GM19328 (cell line): ENCODE data around the gene SFMBT2.
"Not testable (repeated sequence)": the region's sequence is repeated elsewhere in the genome, so short reads cannot be mapped to it uniquely, and the experiment has no call there.

Experiments used
- ATAC-seq: cut with Tn5 transposase; IDR thresholded peaks from one replicate; pipeline ENCODE4 v1.9.1; 2021; ENCODE audit warnings: mild to moderate bottlenecking, moderate library complexity; ENCODE audit not compliant: unreplicated experiment

SFMBT2 gene

DNA sequence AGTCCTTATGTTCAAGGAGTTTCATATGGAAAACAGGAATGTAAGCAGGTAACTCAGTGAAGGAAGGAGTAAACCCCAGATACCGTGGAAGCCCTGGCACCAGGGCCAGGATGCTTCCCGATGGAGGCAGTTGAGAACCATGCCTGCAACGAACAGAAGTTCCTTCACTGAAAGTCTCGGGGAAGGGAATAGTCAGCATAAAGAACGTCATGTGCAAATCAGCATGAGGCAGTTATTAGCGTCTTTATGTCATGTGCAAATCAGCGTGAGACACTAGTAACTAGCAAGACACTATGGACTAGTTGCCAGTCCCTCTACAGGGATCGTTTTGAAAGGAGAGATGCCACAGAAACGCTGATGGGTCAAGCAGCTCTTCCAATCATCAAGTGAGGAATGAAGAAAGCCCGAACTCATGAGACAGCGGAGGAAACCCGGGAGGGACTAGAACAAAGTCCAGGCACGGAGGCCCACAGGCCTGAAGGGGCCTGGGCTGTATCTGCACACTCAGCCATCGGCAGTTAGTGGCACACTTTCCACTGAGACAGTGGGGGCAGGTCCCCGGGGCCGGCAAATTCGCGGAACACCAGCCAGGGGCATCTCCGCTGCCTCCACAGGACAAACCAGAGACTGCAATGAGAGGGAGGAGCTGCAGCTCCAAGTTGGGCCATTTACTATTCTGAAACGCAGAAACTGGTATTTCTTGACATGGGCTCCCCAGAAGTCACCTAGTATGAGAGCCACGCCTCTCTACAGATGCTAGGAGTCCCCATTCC lies 109.6 kb downstream of the SFMBT2 start:
- ATAC-seq, result no peak

DNA sequence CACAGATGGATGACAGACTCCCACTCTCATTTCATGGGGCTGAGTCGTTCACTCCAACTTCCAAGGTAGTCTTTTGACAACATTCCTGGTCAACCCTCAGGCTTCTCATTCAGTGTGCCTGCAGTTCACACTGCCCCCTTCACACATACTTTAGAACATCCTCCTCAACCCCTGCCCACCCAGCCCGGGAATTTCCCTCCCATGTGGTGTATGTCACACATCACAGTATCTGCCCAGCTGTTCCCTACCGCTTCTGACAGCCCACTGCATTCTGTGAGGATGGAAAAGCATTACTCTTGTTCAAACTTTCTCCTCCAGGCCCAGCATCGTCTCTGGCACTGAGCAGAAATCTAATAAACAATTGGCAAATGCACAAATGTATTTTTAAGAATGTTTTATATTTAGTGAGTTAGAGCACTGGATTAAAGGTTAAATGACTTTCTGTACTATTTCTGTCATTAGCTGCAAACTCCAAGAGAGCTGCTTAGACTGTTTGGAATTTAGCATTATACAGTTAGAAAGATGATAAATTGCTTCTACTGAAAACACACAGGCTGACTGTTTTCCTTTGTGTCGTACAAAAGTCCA lies 110.4 kb downstream of the SFMBT2 start:
- no peak for ATAC-seq

DNA sequence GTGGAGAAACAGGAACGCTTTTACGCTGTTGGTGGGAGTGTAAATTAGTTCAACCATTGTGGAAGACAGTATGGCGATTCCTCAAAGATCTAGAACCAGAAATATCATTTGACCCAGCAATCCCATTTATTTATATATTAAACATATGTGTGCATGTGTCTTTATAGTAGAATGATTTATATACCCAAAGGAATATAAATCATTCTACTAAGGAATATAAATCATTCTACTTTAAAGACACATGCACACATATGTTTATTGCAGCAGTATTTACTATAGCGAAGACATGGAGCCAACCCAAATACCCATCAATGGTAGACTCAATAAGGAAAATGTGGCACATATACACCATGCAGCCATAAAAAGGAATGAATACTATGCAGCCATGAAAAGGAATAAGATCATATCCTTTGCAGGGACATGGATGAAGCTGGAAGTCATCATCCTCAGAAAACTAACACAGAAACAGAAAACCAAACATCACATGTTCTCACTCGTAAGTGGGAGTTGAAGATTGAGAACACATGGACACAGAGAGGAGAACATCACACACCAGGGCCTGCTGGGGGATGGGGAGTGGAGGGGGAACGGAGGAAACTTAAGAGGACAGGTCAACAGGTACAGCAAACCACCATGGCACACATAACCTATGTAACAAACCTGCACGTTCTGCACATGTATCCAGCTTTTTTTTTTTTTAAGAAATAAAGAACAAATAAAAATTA lies 111.1 kb downstream of the SFMBT2 start:
- not testable (repeated sequence) for ATAC-seq

DNA sequence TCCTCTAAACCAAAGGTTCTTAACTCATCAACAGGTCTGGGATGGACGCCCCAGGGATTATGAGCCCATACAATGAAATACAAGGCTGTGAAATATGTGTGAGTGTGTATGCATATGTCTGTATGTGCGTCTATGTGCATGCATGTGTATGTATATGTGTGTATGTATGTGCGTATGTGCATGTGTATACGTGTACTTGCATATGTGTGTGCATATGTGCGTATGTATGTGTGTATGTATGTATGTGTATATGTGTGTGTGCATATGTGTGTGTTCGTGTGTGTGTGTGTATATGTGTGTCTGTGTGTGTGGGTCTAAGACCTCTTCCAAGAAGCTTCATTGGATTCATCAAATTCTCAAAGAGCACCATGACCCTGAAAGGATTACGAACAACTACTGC lies 112.3 kb downstream of the SFMBT2 start:
- no peak for ATAC-seq

DNA sequence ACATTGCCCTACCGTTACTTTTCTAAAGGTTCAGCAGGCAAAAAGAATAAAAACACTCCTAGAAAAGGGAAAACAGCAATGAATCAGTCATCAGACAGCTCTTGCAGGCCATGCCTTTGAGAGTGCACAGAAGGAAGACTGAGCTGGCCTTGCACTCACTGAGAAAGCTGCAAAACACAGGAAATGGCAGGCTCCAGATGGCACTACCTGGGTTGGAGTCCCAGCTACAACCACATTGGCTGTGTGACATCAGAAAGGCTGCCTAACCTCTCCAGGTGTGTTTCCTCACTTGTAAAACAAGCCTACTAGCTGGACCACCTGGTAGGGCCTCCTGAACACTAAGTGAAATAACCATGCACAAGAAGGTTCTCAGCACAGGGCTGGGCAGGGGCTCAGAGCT lies 113.7 kb downstream of the SFMBT2 start:
- no peak for ATAC-seq

DNA sequence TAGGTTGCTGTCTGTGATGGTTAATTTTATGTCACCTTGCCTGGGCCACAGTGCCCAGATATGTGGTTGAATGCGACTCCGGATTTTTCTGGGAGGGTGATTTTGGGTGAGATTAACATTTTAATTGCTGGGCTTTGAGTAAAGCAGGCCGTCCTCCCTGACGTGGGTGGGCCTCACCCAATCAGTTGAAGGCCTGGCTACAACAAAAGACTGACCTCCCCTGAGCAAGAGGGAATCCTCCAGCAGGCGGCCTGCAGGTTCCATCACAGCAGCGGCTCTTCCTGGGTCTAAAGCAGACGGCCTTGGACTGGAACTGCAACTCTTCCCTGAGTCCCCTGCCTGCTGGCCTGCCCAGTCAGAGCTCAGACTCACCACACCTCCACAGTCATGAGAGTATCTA lies 114.2 kb downstream of the SFMBT2 start:
- ATAC-seq, result no peak

DNA sequence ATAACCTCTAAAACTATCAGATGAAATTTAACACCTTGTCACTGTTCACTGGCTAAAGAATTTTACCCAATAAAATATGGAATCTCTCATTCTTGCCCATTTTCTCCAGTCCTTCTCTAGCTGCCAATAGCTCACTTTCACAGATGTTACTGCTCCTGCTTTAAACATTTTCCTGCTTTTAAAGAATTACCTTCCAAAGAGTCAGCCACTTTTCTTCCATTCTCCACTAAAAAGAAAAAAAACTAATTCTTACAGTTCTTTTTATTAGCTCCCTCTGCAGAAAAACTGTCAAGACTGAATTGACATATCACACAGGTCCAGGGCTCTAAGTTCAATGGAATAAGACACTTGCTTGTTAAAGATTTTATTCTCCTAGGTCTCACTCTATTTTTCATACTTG lies 114.8 kb downstream of the SFMBT2 start:
- ATAC-seq, result no peak

DNA sequence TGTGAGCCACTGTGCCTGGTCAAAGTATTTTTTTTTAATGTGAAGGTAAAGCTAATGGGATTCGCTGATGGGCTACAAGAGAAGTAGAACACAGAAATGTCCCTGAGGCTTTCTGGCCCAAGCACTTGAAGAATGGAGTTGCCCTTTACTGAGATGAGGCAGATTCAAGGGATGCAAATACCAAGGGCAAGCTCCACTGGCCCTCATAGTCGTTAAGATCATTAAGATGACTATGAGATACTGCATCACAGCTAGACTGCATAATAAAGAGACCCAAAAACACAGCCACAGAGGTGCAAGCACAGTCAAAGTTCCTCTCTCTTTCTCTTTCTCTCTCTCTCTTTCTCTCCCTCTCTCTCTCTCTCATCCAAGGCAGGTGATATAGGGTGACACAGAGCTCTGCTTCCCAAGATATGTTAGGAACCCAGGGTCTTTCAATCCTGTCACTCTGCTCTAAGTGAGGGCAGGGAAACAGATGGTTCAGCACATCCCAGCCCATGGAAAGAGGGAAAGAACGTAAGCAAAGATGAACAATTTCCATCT lies 117.4 kb downstream of the SFMBT2 start:
- ATAC-seq, result no peak

DNA sequence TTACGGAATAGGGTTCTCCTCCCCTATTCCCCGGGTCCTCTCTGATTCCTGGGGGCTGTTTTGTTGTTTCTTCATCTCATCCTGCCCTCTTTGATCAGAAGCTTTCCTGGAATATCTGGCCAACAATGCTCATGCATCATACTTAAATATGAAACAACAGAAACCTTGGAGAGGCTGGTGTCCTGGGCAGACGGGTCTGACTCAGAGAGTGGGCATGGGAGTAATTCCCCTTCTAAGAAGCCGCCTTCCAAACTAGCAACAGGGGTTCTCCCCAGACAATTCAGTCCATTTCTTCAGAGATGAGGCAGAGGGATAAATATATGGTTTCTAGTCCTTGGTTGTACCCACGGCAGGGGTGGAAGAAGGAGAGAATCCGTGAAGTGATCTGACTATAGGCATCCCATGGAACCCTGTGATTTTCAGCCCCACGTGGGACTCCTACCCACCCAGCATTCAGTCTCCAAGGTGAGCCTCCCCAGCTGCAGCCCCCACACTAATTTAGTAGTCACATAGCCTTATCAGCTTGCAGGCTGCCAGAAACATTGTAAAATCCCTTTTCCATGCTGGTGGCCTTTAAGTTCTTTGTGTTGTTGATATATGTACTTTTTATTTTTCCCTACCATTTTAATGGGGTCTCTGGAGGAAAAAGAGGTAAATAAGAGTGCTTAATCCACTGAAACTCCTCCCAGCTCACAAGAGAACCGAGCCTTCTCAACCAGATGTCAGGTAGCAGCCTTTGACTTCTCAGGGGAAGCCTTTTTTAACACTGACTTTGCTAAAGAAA lies 119.2 kb downstream of the SFMBT2 start:
- ATAC-seq, result no peak

DNA sequence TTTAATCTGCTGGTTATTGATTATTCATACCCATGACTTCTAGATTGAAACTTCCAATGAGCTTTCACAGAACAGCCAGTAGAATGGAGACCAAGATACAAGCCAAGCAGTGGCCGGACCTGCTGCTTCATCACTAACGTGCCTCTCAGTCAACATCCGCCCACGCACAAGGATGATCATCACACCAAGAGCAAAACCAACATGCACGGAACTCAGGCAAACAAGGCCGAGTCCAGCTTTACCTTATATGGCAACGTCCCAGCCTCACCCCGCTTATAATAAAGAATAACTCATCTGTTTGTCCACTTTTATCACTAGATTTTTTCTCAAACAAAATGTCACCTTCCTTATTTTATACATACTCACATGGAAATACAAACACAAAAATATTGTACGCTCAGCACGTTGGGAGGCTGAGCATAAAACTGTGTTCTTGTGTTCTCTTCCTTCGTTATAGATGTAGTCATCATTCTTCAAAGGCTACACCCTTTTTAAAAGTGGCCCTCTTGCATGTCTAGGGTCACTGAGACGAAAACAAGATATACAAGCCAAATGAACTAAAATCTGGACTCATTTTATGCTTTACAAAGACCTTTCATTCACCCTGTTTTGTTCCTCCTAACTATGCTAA lies 122.7 kb downstream of the SFMBT2 start:
- no peak for ATAC-seq

DNA sequence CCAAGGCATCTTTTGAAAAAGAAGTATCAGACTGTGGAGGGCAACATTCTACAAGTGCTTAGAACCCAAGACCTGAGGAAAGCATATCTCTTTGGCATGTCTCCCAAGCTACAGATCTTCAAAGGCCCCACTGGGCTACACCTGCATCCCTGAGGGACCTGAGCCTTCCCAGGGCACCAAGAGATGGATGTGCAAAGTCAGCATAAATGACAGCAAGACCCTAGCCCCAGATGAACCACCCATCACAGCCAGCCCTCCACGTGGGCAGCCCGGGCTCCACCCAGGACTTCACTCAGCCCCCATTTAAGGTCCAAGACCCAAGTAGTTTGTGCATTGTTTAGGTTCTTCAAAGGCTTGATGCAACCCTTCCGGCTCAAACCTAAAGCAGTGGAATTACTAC lies 123.5 kb downstream of the SFMBT2 start:
- ATAC-seq, result no peak

DNA sequence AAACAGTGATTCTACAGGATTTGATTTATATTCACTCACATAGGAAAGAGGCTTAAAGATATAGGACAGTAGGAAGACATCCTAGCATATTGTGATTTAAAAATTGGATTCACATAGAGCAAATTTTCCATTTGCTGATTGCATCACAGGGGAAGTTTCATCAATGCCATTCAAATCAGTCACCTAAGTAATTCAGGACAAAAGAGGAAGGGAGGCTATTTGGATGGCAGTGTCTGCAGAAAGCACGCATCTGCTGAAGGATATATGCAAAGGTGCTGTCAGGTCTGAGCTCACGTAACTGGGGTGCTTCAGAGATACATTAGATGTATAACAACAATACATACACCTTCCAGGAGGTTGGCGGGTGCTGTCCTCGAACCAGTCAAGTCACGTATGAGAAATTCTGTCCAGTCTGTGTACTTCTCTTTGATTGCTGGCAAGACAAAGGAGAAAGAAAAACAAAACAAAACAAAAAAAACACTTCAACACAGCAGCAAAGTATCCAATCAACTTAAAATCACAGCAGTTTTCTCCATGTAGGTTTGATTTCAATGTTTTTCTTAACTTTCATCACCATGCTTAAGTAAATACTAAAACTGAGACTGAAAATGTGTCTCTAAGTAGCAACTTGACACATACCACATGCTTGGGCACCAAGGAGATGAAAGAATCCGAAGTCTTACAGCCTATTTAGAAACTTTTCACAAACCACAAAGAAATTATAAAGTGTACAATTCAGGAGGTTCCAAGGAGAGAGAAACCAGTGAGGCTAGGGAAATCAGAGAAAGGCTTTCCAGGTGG lies 125.1 kb downstream of the SFMBT2 start:
- ATAC-seq, result no peak

DNA sequence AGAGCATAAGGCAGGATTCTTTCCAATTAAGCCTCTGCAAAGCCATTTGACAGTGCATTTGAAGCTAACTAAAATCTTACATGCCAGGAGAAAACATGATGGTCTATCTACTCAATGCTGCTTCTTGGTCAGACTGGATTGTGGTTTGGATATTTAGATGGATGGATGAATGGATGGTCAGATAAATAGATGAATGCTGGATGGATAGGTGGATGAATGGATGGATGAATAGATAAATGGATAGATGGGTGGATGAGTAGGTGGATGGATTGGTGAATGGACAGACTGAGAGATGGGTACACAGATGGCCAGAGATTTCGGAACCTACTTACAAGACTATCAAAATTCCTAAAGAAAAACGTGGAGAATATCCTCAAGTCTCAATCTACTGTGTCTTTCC lies 127.6 kb downstream of the SFMBT2 start:
- ATAC-seq, result no peak

DNA sequence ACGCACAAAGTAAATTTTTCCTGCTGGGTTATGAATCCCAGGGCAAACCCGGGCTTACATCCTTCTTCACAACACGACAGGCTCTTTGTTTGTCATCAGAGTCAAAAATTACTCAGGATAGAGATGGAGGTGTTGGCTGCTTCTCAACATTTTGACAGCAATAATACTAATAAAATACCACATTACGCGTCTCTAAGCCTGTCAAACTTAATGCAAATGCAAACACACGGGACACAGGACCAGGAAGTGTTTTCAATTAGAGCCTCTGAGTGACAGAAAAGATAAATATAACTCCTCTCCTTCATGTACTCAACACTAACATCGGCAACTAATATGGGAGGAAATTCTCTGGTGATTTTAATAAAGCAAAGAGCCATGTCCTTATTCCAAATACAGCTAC lies 128.4 kb downstream of the SFMBT2 start:
- ATAC-seq, result no peak

DNA sequence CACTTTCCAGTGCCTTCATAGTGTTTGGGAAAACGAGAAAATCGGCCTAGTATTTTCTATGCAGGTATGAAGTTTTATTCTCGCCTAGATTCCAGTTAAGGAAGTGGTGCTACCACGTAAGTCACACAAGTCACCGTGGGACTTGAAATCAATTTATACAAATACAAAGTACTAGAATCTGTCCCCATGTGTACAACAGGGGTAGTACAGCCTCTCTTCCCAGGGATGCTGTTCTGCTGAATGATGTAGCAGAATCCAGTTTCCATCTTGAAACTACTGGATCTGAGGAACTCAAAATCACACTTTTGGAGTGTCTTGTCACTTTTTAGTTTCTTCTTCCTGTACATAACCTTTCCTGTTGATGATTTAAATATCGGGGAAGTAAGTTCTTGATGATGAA lies 129.4 kb downstream of the SFMBT2 start:
- ATAC-seq, result no peak

DNA sequence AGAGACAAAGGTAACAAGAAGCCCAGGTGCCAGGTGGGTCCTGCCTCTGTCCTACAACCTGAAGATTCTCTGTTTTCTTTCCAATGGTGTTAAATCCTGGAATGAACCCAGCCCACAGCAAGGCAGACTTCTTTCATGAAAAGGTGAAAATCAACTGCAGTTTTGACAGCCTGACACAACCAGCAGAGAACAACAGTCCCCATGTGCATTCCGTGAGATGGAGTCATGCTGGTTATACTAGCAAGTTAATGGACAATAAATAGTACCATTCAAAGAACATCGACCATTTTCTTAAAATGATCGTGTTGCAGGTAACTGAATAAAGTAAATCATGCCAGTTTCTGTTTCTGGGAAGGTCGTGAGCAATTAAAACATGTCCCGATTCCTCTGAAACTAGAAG lies 131.5 kb downstream of the SFMBT2 start:
- ATAC-seq, result no peak

DNA sequence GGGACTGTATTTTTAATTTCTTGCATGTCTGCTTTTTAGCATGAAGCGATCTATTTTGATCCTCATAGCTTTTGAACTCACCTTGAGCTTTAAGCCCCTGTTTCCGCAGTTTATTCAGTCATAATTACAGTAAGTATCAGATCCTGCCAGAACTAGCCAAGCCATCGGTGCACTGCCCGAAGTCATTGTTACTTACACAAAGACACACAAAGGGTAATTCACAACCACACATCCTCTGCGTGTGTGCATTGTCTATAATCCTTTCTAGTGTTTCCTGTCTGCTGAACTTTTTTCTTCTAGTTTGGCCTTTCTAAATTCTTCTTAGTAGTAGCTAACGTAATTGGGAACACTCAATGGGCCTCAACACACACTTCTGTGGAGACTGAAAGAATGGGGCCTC lies 133.0 kb downstream of the SFMBT2 start:
- no peak for ATAC-seq

DNA sequence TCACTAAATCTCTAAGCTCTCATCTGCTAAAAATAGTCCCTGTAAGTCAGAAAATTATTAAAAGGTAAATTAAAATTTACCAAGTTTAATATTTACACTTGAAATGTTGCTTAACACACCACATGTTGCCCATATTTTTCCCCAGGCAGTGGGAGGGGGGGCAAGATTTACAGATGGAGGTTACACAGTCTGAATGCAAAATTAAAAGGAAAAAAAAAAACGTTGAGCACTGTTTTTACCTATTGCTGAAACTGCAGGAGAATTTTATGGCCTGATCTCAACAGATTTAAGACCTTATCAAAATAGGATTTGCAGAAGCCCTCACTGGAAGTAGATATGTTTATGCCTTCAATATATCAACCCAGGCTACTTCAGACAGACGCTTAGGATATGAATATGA lies 133.4 kb downstream of the SFMBT2 start:
- ATAC-seq, result no peak

DNA sequence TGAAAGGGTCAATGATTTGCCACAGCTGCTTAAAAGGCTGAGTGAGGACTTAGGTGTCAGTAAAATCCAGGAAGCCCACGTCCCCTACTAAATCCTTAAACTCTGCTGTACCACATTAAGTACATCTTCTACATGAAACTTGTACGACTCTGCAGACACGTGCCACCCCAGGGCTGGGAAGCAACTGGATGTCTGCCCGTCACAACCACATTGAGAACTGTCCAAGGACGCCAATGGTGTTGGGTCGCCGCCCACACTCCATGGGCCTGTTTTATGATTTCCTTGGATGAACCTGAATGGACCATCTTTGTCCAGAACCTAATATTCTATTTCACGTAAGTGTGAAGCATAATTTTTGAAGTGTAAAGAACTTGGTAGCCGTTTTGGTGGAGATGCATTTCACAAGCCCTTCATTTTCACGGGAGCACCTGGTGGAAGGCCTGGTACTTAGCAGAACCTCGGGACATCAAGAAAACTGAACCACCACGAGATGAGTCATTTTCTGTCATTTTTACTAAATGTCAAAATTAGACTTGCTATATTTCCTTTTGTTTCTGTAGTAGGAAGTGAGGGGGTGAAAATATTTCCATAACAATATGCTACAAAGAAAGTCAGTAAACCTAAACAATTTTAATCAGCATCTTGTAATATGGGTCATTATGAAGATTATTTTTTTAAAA lies 134.9 kb downstream of the SFMBT2 start:
- ATAC-seq, result no peak
